ENCODE measurements around the gene AMZ1.

The AMZ1 gene, protein sequence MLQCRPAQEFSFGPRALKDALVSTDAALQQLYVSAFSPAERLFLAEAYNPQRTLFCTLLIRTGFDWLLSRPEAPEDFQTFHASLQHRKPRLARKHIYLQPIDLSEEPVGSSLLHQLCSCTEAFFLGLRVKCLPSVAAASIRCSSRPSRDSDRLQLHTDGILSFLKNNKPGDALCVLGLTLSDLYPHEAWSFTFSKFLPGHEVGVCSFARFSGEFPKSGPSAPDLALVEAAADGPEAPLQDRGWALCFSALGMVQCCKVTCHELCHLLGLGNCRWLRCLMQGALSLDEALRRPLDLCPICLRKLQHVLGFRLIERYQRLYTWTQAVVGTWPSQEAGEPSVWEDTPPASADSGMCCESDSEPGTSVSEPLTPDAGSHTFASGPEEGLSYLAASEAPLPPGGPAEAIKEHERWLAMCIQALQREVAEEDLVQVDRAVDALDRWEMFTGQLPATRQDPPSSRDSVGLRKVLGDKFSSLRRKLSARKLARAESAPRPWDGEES

DNA sequence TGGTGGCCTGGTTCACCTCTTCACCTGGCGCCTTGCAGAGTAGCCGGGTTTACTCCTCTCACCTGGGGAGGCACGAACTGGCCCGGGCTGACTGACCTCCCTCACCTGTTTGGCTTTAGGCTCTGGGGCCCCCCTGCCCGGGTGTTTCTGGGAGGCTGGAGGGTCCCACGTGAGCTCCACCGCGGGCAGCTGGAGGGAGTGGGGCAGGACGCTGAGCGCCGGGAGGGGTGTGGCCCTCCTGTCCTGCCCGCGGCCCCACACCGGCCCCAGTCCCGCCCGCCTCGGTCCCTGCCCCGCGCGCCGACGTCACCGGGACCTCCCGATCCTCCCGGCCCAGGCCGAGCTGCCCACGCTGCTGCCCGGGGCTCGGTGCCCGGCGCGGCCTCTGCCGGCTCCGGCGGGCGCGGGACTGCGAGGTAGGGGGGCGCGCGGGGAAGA lies at the start of gene AMZ1:
TSS of gene AMZ1 (plus strand) at position 322 of the 438 bp plus-strand sequence. CDS start 12,250 bp downstream, outside the sequence.
- DNase-seq (ENCODE audit: low read depth), result no peak

DNA sequence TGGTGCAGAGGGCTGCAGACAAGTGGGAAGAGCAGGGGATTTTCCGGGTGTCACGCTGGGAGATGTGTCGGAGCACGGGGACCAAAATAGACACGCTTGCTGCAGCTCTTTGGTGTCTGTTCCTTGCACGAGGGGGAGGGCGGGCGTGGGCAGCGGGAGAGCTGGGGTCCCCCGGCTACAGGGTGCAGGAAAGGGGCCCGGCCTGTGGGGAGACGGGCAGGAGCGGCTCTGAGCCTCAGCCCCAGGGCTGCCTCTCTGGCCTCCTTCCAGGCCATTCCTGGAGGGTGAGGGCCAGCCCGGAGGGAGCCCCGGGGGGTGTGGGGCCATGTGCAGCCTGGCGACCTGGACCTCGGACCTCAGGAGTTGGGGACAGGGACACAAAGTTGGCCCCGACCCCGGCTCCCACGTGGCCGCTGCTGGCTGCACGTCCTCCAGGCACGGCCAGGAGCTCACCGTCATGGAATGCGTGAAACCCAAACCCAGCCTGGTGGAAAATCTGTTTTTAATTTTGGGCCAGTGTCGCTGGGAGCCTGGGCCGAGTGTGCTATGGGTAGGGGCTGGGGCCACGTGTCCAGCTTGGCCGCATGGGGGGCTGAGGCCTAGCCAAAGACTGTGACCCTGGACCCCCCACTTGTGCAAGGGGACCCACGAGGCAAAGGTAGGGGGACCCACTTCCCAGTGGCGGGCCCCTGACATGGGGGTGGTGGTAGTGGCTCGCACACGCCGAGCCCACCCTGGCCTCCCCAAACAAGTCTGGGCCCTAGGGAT lies 49.6 kb upstream of the AMZ1 start:
- no peak for DNase-seq (ENCODE audit: low read depth)

GRCh38 chr7:2639181-2639681 lies 48.8 kb upstream of the AMZ1 start:
- no peak for DNase-seq (ENCODE audit: low read depth)

GRCh38 chr7:2639695-2640481 lies 48.1 kb upstream of the AMZ1 start:
- DNase-seq (ENCODE audit: low read depth), result no peak

DNA sequence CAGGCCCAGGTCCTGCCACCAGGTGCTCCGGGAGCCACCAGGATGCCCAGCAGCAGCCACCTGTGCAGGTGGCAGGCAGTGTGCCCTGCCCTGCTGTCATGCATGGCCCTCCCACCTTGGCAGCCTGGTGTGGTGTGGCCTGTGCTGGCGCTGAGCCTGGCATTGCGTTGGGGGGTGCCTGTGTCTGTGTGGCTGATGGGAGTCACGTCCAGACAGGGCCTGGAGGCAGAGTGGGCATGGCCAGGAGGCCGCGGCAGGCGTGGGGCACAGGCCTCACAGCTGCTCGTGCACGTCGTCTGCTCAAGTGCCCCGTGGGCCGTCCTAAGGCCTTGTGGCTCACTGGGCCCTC lies 47.5 kb upstream of the AMZ1 start:
- DNase-seq (ENCODE audit: low read depth), result no peak

DNA sequence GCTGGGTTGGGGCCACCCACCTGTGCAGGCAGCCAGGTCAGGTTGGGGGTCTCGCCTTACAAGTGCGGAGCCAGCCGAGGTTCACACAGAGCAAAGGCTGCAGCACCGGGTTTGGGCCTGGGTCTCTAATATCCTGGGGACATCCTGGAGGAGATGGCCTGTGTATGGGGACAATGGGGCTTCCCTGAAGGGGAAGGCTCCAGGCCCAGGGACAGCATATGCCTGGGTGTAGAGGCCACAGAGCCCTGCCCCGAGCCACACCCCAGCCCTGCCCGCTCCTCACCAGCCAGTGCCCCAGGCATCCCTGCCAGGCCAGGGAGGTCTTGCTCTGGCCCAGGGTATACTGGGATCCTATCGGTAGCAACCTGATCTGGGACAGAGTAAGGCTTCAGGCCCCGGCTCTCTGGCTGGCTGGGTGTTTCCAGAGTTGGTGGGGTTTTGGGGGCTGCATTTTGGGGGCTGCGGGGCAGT lies 47.1 kb upstream of the AMZ1 start:
- DNase-seq (ENCODE audit: low read depth), result no peak

DNA sequence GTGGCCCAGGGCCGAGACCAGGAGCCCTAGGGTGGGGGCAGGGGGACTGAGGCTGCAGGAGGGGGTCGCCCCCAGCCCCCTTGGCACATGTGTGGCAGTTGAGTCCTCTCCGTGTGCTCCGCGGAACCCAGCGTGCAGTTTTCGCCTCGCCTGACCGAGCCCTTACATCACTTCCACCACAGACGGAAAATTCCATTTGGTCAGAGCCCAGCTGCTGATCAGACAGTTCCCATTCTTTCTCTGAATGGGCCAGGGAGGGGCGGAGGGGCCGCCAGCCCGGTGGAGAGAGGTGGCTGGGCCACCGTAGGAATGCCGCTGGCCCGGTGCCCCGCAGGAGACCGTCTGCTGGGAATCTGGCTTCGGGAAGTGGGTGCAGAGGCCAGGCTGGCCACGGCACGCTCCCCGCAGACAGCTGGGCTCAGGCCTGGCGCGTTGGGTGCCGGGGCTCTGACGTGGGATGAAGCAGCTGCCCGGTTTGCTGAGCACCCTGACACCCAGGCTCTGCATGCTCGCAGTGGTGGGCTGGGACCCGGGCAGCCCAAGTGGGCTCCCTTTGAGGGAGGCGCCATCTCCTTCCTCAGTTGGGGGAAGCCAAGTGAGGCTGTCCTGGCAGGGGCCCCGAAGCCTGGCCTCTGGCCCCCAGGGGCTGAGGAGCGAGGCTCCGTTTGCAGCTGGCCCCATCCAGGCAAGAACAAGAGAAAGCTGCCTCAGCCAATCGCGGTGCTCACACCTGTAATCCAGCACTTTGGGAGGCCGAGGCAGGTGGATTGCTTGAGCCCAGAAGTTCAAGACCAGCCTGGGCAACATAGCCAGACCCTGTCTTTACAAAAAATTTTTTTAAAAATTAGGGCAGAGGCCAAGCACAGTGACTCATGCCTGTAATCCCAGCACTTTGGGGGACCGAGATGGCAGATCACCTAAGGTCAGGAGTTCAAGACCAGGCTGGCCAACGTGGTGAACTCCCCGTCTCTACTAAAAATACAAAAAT lies 46.3 kb upstream of the AMZ1 start:
- no peak for DNase-seq (ENCODE audit: low read depth)

DNA sequence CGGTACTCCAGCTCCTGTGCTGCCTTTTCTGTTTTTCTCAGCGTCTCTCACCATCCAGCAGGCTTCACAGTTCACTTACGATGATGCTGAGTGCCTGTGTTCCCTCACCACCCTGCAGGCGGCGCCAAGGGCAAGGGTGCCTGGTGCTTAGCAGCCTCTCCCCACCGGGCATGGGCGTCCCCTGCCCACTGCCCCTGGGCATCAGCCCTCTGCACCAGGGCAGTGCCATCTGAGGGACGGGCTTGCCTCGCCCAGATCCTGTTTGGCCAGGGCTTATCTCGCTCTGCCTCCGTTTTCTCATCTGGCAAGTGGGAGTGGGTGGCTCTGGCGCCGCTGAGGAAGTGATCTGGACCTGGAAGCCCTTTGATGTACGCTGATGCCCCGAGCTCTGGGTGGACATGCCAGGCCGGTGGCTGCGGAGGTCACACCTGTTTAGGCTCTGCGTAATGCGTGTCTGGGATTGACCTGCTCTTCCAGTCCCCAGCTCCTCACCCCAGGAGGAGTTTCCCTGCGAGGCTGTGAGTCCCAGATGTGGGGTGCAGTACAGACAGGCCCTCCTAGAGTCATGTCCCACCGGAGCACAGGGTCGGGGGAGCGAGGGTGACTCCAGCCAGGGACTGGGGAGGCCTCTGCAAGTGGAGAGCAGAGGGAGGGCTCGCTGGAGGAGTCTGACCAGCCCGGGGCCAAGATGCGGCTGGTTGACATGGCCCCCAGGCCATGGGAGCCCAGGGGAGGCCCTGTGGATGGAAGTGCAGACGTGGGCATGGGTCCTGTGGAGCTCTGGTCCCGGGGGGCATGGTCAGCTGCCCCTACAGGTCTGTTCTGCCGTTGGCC lies 44.4 kb upstream of the AMZ1 start:
- DNase-seq (ENCODE audit: low read depth), result no peak

DNA sequence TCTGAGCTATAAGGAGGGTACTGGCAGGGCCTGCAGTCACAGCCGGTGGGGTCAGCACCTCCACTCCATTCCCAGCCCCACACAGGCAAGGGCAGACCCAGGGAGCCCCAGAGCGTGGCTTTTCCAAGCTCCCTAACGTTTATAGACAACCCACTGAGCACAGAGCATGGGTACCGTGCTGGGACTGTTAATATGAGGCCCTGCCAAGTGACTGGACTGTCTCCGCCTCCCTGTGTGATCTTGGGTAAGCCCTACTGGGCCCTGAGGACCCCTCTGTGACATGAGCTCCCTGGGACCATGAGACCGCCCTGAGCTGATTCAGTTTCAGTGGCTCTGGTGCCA lies 43.8 kb upstream of the AMZ1 start:
- no peak for DNase-seq (ENCODE audit: low read depth)

GRCh38 chr7:2644562-2645273 lies 43.3 kb upstream of the AMZ1 start:
- DNase-seq (ENCODE audit: low read depth), result no peak

DNA sequence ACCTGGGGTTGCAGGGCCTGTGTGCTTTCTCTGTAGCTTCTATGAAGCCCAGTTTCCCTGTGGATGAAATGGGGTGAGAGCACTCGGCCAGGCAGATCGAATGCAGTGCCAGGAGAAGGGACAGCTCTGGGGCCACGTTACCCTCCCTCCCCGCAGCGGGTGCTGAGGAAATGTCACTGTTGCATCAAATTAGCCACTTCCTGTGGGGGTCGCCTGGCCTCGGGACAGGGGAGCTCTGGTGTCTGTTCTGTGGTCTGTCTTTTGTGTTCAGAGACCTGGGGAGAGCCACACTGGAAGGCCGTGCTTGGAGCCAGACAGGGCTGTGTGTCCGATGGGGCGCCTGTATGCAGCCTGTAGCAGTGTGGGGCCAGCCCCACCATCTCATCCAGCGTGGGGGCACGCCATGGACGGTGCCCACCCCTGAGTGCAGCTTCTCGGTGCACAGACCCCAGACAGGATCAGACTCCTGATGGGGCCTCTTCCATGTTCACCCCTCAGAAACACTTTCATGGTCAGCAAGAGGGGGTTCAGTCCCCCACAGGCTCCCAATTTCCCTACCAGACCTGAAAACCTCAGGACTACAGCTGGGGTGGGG lies 42.6 kb upstream of the AMZ1 start:
- DNase-seq (ENCODE audit: low read depth), result no peak

DNA sequence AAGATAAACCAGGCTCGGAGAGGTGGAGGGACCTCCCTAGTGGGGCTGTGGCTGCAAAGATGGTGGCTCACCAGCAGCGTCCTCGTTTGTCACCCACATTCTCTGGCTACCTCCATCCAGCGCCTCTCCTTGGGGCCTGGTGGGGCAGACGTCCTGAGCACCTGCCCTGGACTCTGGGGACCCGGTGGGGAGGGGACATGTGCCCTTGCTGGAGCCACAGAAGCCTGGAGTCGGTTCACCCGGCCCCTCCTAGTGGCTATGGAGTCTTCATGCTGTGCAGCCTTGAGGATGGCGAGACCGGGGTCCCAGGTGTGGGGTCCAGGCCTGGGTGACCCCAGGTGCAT lies 41.7 kb upstream of the AMZ1 start:
- DNase-seq (ENCODE audit: low read depth), result no peak

GRCh38 chr7:2646680-2647571 lies 41.1 kb upstream of the AMZ1 start:
- no peak for DNase-seq (ENCODE audit: low read depth)

DNA sequence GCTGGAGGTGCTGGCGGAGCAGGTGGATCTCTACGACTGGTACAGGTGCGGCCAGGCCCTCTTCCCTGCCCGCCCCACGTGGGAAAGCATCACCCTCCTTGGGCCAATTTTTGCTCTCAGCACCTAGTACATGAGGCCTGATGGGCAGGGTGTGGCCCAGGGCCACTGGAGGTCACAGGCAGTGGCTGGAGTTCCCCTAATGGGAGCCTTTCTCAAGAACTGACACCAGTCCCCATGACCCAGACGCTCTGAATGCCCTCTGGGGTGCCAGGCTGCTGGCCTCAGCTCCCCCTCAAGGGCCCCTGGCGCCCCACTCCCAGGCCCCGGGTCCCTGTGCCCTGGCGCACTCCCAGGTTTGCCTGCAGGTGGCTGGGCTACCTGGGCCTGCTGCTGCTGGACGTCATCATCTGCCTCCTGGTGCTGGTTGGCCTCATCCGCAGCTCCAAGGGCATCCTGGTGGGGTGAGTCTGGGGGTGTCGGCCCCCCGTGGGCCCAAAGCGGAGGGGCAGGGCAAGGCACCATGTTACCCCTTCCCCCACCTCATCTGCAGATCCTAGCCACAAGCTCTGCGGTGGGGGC lies 40.3 kb upstream of the AMZ1 start:
- no peak for DNase-seq (ENCODE audit: low read depth)

DNA sequence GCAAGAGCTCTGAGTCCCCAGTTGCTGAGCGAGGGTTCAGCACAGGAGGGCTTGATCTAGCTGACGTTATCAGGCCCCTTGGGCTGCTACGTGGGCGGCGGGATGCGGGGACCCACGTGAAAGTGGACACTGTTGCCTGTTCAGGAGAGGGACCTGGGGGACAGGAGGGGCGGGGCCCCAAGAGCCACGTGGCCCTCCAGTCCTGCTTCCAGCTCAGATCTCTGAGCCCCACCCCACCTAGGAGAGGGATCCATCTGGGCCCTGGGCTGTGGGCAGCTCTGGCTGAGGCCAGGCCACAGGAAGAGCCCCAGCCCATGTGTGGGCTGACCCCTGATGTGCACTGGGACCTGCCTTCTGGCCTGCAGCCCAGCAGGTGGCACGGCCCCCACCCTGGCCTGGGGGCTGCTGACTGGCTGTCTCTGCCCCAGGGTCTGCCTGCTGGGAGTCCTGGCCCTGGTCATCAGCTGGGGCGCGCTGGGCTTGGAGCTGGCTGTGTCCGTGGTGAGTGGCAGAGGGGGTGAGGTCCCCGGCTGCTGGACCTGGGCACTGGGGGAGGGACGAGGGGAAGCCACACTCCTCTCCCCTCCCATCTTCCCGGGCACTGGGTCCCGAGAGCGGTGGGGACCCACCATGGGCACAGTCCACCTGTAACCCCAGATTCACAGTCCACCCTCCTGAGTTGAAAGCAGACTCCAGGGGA lies 38.7 kb upstream of the AMZ1 start:
- DNase-seq (ENCODE audit: low read depth), result no peak

GRCh38 chr7:2649991-2650390 lies 38.0 kb upstream of the AMZ1 start:
- no peak for DNase-seq (ENCODE audit: low read depth)

DNA sequence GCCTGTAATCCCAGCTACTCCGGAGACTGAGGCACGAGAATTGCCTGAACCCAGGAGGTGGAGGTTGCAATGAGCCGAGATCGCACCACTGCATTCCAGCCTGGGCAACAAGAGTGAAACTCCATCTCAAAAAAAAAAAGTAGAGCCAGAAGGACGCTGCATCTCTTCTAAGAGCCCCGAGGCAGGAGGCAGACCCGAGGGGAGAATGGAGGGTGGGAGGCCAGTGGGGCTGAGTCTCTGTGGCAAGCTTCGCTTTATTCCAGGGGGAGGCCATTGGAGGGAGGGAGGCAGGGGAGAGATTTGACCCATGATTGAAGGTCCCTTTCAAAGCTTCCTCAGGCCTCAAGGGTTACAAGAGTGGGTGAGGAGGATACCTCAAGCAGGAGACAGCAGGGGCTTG lies 37.6 kb upstream of the AMZ1 start:
- DNase-seq (ENCODE audit: low read depth), result no peak
